GM21381 (cell line): ENCODE data around the gene DHX29.
A peak's percentile ranks its signal among the peaks of the same experiment; 100 is the strongest.

Experiments
- ATAC-seq: cut with Tn5 transposase; IDR thresholded peaks from one replicate; pipeline ENCODE4 v1.9.1; 2021; ENCODE audit warnings: mild to moderate bottlenecking, moderate library complexity; ENCODE audit not compliant: unreplicated experiment

The DHX29 gene

DNA sequence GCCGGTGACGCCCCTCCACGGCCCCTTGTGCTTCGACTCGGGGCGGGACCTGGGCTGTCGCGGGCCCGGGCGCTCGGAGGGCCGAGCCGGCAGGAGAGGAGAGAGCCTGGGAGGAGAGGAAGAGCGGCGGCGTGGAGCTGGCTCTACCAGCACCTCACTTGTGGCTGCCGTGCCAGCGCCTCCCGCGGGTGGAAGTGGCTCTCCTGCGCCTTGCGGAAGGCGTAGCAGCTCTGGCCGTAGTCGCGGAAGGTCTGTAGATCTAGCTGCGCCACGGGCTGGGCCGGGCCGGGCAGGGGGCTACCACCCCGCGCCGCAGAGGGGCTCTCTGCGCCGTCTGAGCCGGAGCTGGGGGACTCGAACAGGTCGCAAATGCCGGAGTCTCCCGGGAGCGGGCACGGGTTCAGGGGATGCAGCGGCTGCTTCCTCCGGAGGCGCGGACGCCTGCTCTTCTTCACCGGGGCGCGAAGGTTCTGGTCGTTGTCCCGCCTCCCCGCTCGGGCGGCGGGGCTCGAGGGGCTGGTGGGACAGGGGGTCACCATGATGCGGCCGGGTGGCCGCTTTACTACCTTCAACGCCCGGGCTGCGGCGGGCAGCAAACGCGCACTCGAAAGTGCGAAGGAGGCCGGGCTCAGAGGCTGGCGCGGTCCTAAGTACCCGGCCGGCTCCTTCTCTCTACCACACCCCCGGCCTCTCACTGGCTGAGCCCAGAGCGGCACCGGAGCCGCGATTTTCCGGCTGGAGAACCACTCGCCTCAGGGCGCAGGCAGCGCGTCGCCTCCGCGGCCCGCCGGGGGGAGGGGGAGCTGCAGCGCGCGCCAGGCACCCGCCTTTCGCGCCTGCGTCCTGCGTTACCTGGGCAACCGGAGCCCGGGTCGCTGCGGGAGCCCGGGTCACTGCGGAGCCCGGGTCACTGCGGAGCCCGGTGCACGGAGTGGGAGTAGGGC, 74.2 kb downstream of the DHX29 start, which contains the start of gene CCNO:
CCNO (minus strand) TSS at position 624 of the 944 bp plus-strand sequence; CDS start at position 539, 85 bp downstream.
- peak; percentile 58 for ATAC-seq

- ATAC-seq: peak; percentile 9
Observed at GRCh38 chr5:55232271-55232984, 75.1 kb downstream of the DHX29 start.

DNA sequence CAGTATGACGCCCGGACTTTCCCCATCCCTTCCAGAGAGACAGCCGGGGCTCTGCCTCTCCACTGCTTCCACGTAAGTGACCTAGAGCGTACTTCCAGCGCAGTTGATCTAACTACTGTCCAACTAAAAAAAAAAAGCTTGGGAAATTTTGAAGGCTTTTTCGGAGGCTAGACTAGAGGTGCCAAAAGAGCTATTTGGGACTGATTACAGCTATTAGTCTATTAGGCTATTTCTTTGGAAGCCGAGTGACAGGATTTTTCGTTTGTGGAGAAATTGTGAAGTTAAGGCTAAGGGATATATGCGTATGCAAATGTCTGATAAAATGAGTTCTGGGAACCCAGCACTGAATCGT, 75.6 kb downstream of the DHX29 start:
- ATAC-seq: no peak

DNA sequence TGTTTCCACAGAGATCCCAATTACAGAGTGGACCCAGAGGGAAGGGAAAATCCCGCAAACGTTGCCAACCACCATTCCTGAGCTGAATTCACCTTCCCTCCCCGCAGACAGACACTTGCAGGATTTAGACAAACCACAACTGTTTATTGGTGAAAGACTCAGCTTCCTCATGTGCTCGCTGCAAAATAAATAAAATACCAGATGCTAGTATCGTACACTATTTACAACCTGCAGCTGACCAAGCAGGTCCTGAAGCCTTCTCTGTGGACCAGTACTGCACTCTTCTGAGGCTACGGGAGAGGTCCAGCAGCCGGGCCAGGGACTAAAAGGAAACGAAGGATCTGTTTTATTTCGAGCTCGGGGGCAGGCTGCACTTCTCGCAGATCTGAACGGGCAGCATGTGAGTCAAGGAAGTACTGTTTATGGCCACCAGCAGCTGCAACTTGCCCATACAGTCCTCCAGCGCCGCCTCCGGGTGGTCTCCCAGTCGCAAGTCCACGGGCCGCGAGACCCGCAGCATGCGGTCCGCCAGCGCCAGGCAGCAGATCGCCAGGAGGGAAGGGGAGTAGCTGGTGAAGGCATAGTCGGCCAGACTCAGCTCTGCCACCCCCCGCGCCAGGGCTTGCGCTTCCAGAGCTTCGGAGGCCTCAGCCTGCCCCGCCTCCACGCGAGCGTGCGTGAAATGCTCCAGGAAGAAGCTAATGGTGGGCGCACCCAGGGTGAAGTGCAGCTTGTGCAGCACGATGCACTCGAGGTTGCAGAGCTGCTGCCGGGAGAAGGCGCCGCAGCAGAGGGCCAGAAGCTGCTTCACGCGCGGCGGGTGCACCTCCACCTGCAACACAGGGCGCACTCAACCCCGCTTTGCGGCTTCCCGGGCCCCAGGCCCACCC, 76.2 kb downstream of the DHX29 start:
- ATAC-seq: no peak

DNA sequence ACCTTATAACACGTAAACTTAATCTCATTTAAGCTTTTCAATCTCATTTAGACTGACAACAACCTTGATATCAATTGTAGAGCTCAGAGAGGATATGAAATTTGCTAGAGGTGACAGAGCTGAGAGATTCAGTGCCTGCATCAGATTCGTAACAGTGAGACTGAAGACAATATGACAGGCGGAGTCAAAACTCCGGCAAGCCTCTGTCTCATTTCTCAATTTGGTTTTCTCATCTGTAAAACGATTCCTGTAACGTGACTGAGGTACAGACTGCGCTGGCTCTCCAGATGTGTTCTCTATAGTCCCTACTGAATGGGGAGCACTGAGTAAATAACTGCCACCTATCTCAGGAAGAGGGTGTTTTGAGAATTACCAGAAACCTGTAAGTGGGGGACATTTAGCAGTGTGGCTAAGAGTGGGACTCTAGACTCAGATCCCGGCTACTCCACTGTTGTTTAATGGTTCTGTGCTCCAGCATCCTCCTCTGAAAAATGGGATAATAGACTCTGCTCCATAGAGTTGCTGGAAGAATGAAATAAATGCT, 77.3 kb downstream of the DHX29 start:
- no peak for ATAC-seq

- no peak for ATAC-seq
Observed at GRCh38 chr5:55227664-55228430, 79.6 kb downstream of the DHX29 start.

GRCh38 chr5:55226934-55227663, 80.4 kb downstream of the DHX29 start, which contains the start of gene MCIDAS:
MCIDAS (minus strand) TSS chr5:55227315; CDS start chr5:55227138, 177 bp downstream.
- ATAC-seq: no peak

DNA sequence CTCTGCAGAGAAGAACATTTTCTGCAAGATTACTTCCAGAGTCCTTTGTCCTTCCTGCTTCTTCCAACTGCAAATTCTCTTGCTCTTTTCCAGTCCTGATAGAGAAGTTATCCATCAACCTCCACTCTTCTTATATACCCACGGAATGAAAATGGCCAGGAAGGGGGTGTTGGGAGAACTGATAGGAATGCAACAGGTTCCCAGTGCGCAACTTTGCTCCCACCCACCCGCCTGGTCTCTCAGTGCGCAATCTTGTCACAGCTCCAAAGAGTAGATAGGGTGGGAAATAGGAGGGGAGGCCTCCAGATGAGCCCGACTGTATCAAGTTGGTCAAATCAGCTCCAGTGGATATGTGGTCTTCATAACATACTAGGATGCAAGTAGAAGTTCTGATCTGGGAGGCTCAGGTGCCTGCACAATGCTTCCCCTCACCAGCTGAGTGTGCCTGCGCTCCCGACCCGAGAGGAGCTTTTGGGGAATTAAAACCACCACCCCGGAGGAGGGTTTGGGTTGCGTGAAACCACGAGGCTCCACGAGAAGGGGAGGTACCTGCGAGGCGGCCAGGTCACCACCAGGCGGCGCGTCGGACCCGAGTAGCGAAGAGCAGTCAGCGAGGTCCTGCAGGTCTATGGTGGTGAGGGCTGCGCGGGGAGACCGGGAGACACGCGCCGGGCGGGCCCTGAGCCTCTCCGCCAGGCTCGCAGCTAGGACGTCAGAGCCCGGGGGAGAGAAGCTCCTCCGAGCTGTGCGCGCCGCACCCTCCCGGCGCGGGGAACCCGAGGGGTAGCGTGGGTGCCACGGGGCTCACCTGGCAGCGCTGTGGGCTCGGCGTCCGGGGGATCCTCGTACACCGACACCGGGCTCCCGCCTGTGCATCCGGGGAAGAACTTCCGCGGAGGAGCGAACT, 81.2 kb downstream of the DHX29 start:
- ATAC-seq: no peak

- no peak for ATAC-seq
Observed at GRCh38 chr5:55225346-55225745, 82.1 kb downstream of the DHX29 start.

DNA sequence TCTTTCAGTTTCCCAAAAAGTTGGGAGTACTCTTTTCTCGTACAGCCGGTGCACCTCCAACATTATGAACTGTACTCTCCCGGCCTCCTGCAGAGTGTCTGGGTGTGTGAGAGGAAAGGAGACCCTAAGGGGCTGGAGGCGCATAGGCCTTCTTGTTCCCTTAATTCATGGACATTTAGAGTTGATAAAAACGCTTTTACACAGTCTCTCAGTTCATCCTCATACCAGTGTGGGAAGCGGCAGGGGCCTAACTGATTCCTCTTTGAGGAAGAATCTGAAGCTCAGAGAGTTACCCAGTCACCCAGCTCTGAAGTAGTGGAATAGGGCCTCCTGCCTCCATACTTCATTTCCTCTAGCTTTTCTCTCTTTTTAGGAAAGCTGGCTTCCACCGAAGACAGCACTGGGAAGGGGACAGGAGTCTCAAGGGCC, 83.7 kb downstream of the DHX29 start:
- ATAC-seq: no peak

GRCh38 chr5:55222985-55223811, 84.3 kb downstream of the DHX29 start:
- ATAC-seq: no peak

DNA sequence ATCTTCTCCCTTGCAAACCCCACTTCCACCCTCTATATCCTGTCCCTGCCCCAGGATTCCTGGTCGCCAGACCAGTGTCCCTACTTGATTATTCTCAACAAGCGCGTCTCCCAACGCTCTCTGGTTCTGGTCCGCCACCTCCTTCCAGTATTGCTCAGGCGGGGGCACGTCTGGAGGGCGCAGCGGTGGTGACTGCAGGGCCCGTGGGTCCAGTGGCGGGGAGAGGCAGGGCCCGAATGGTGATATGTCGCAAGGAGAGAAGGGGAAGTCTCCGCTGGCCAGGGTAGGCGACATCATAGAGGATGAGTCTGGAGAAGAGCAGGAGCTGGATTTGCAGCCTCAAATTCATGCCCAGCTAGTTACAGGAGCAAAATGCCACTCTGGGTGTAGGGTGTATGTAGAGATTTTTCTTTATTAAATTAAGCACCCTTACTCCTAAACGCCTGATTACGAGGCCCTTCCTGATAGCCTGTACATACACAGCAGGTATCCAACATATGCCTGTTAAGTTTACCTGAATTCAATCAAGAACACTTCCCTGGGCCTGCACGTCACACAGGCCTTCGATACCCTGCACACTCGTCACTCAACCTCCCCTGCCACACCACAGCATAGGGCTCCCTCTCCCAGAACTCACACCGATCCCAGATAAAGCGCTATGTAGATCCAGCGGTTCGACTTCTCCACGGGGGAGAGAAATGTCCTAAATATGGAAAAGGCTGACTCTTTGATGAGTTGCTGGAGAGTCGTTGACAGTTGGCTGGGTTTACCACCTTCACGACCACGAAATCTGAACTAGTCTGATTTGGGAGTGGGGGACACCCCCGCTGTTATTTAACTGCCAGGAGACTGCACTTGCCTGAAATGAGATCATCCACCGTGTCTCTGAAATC, 85.2 kb downstream of the DHX29 start:
- no peak for ATAC-seq

GRCh38 chr5:55220433-55221185, 86.9 kb downstream of the DHX29 start:
- no peak for ATAC-seq

DNA sequence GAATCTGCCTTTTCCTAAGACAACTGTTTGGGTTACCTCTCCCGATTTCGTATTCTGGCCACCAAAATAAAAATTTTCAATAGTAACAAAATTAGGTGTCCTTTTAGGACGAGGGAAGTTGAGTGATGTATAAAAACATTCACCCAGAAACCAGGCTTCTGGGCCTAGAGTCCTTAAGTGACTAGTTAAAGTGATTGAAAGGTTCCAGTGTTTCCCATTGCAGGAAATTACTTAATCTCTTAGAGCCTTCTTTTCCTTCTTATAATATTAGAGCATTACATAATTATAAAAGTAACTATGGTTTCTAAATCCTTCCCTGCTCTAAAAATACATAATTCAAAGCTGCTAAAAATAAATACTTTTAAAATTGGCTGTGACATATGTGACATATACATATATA, 87.7 kb downstream of the DHX29 start:
- no peak for ATAC-seq

DNA sequence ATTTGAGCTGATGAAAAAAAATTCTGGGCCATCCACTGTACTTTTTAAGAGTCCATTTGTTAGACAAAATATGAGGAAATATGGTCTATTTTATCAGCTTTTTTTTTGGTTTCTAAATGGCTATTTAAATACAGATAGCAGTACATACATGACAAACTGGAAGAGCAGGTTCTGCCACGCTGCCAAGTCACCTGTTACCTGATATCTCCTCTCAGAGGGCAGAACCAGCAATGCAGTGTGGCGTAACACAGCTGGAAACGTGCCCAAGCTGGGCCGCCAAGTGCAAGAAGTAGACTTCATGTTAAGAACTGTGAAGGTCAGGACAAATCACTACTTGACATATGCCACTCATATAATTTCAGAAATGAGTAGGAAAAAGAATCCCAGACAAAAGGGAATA, 88.5 kb downstream of the DHX29 start:
- no peak for ATAC-seq
